Neural cell (in vitro differentiated cells): Measurements from ENCODE around the gene ANGPT4.

Source experiments
- EP300 ChIP-seq: fragments of 450-650 bp; conservative IDR thresholded peaks from 2 replicates; pipeline ENCODE4 v1.6.1; 2014; ENCODE audit warnings: antibody characterized with exemption, mild to moderate bottlenecking, moderate library complexity; ENCODE audit not compliant: poor library complexity, severe bottlenecking
- EZH2 ChIP-seq: fragments of 200-600, 300-800 bp; shearing (Covaris generic), sonication (generic); IDR thresholded peaks from 2 replicates; pipeline ENCODE4 v1.6.1; 2014; ENCODE audit warnings: antibody characterized with exemption, low read length, borderline replicate concordance, mild to moderate bottlenecking; ENCODE audit not compliant: insufficient read depth, poor library complexity, severe bottlenecking
- MXI1 ChIP-seq: fragments of 450-650 bp; conservative IDR thresholded peaks from 2 replicates; pipeline ENCODE4 v1.6.1; 2014; ENCODE audit warnings: antibody characterized with exemption, mild to moderate bottlenecking; ENCODE audit not compliant: poor library complexity, severe bottlenecking
- POLR2AphosphoS5 ChIP-seq: IDR thresholded peaks from 2 replicates; pipeline ENCODE4 v1.6.1; 2012
- RAD21 ChIP-seq: fragments of 450-650 bp; conservative IDR thresholded peaks from 2 replicates; pipeline ENCODE4 v1.6.1; 2014; ENCODE audit warnings: antibody characterized with exemption, mild to moderate bottlenecking, moderate library complexity
- SMC3 ChIP-seq: fragments of 450-650 bp; conservative IDR thresholded peaks from 2 replicates; pipeline ENCODE4 v1.6.1; 2014; ENCODE audit warnings: antibody characterized with exemption, mild to moderate bottlenecking, moderate library complexity; ENCODE audit not compliant: poor library complexity
- TAF1 ChIP-seq: IDR thresholded peaks from 2 replicates; pipeline ENCODE4 v1.6.1; 2012; ENCODE audit warnings: low read depth
- TF ChIP-seq, protein P1 (sequence below): fragments of 450-650 bp; IDR thresholded peaks from 2 replicates; pipeline ENCODE4 v1.5.1; 2014; ENCODE audit warnings: antibody characterized with exemption, mild to moderate bottlenecking, moderate library complexity; ENCODE audit not compliant: poor library complexity, severe bottlenecking

GRCh38 chr20:823574-823902 is 92.6 kb downstream of the ANGPT4 start:
- no peak for TF ChIP-seq EP300
- TF ChIP-seq, protein P1, sequence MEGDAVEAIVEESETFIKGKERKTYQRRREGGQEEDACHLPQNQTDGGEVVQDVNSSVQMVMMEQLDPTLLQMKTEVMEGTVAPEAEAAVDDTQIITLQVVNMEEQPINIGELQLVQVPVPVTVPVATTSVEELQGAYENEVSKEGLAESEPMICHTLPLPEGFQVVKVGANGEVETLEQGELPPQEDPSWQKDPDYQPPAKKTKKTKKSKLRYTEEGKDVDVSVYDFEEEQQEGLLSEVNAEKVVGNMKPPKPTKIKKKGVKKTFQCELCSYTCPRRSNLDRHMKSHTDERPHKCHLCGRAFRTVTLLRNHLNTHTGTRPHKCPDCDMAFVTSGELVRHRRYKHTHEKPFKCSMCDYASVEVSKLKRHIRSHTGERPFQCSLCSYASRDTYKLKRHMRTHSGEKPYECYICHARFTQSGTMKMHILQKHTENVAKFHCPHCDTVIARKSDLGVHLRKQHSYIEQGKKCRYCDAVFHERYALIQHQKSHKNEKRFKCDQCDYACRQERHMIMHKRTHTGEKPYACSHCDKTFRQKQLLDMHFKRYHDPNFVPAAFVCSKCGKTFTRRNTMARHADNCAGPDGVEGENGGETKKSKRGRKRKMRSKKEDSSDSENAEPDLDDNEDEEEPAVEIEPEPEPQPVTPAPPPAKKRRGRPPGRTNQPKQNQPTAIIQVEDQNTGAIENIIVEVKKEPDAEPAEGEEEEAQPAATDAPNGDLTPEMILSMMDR, result no peak
- TF ChIP-seq EZH2, result no peak
- no peak for TF ChIP-seq RAD21
- no peak for TF ChIP-seq SMC3
- no peak for TF ChIP-seq MXI1
- TF ChIP-seq POLR2AphosphoS5, result no peak
- no peak for TF ChIP-seq TAF1
